Tibial nerve (tissue), 4 donors: ENCODE measurements around the gene LMX1B.

Experiments
- EP300 ChIP-seq, 2 donors: sonication (generic); formaldehyde crosslinking; IDR thresholded peaks; one replicate each; pipeline ENCODE4 v1.6.1; 2017; ENCODE audit warnings: antibody characterized with exemption in 2 of 2, mild to moderate bottlenecking in 1 of 2
- POLR2A ChIP-seq, 2 donors: fragments of 450-650 bp; IDR thresholded peaks; one replicate each; pipeline ENCODE4 v1.6.1; 2017; ENCODE audit warnings: antibody characterized with exemption in 2 of 2, mild to moderate bottlenecking in 2 of 2, moderate library complexity in 2 of 2
- TF ChIP-seq, protein P1 (sequence below), 5 experiments: fragments of 200-600 bp in 3 of 5; fragments of 450-650 bp in 2 of 5; sonication (generic) in 3 of 5; IDR thresholded peaks; one replicate each; pipeline ENCODE4 v1.5.1; 2016 to 2019; ENCODE audit warnings: antibody characterized with exemption in 5 of 5, mild to moderate bottlenecking in 3 of 5, moderate library complexity in 2 of 5

DNA sequence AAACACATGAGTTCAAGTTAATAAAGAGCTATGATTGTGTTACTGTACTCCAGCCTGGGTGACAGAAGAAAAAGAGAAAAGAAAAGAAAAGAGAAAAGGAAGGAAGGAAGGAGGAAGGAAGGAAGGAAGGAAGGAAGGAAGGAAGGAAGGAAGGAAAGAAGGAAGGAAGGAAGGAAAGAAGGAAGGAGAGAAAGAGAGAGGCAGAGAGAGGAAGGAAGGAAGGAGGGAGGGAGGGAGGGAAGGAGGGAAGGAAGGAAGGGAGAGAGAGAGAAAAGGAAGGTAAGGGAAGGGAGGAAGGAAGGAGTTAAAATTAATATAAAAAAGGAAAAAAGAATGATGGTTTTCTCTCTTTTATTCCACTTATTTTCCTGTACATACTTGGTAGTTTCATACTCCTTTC is 101.7 kb downstream of the LMX1B start:
- TF ChIP-seq, protein P1, sequence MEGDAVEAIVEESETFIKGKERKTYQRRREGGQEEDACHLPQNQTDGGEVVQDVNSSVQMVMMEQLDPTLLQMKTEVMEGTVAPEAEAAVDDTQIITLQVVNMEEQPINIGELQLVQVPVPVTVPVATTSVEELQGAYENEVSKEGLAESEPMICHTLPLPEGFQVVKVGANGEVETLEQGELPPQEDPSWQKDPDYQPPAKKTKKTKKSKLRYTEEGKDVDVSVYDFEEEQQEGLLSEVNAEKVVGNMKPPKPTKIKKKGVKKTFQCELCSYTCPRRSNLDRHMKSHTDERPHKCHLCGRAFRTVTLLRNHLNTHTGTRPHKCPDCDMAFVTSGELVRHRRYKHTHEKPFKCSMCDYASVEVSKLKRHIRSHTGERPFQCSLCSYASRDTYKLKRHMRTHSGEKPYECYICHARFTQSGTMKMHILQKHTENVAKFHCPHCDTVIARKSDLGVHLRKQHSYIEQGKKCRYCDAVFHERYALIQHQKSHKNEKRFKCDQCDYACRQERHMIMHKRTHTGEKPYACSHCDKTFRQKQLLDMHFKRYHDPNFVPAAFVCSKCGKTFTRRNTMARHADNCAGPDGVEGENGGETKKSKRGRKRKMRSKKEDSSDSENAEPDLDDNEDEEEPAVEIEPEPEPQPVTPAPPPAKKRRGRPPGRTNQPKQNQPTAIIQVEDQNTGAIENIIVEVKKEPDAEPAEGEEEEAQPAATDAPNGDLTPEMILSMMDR (IDR thresholded peaks at IDR 0.05), result no peak
- TF ChIP-seq POLR2A (IDR thresholded peaks at IDR 0.05) (no peak), EP300 (IDR thresholded peaks at IDR 0.05) (no peak)
